ENCODE measurements around the gene MRAS. TPM values are rescaled to one million over a fixed set of nuclear protein-coding genes. Genes with fewer than 3 reads are reported as not detected.
"Not testable (repeated sequence)": the region's sequence is repeated elsewhere in the genome, so short reads cannot be mapped to it uniquely, and the experiment has no call there.

Gene MRAS
- total RNA-seq, 4 donors from 2014 or later, result 35.6 to 59.2 (median 45.8) TPM

GRCh38 chr3:138451595-138452162, 103.3 kb downstream of the MRAS start:
- Histone ChIP-seq H3K27me3 (no peaks in the 10 kb centered on the region), H3K4me3 (no peak overlapping the region), H3K9me3 (no peaks in the 10 kb centered on the region), H3K36me3 (no peaks in the 10 kb centered on the region), H3K4me1 (no peaks in the 10 kb centered on the region), H3K27ac (replicated peaks in 1 of 4) (no peak overlapping the region)
- 89% methylated on average over 43 of the region's 43 CpGs for WGBS
- intact Hi-C loops (cut with DNase I), result no loop called here
- DNase-seq (ENCODE audit: extremely low spot score), result no peak
- TF ChIP-seq POLR2A (IDR thresholded peaks at IDR 0.05; ENCODE audit: low read depth) (no peak), CTCF (IDR thresholded peaks at IDR 0.05) (no peak)

GRCh38 chr3:138452436-138452835, 104.1 kb downstream of the MRAS start:
- intact Hi-C loops (cut with DNase I), result no loop called here
- Histone ChIP-seq H3K9me3 (no peaks in the 10 kb centered on the region), H3K27ac (replicated peaks in 1 of 4) (no peak overlapping the region), H3K4me1 (no peaks in the 10 kb centered on the region), H3K4me3 (no peak overlapping the region), H3K27me3 (no peaks in the 10 kb centered on the region), H3K36me3 (no peaks in the 10 kb centered on the region)
- DNase-seq (ENCODE audit: extremely low spot score), result no peak
- WGBS, result 51% methylated on average over 2 of the region's 6 CpGs
- no peak for TF ChIP-seq POLR2A (IDR thresholded peaks at IDR 0.05; ENCODE audit: low read depth)
- no peak for TF ChIP-seq EP300 (IDR thresholded peaks at IDR 0.05)
- TF ChIP-seq POLR2AphosphoS5 (IDR thresholded peaks at IDR 0.05), result no peak
- TF ChIP-seq CTCF (IDR thresholded peaks at IDR 0.05), result no peak

- H3K27me3 ChIP-seq; H3K9me3 ChIP-seq; DNase-seq (ENCODE audit: extremely low spot score); H3K36me3 ChIP-seq; H3K27ac ChIP-seq (replicated peaks in 1 of 4); intact Hi-C loops (cut with DNase I); H3K4me1 ChIP-seq; H3K4me3 ChIP-seq: not testable (repeated sequence)
- 88% methylated on average over 8 of the region's 8 CpGs for WGBS
These were observed 105.6 kb downstream of the MRAS start for GRCh38 chr3:138453940-138454339.

Other genes with a start within 250 kb of the MRAS start
- gene DZIP1L, start 233.0 kb upstream of the MRAS start, total RNA-seq, result 10 to 100 TPM; 10.3 to 15.8 (median 12.6) TPM
- gene A4GNT, start 216.2 kb upstream of the MRAS start, total RNA-seq, result not detected
- gene DBR1, start 173.7 kb upstream of the MRAS start, total RNA-seq, result 10 to 100 TPM; 10.4 to 12.7 (median 11.7) TPM
- 10 to 100 TPM; 79.3 to 93.0 (median 84.9) TPM for gene ARMC8, start 161.3 kb upstream of the MRAS start, total RNA-seq
- under 1 TPM in 1 of 4 donors, not detected in 3; 0.40 TPM for gene NME9, start 18.7 kb upstream of the MRAS start, total RNA-seq
- 1 to 10 TPM in 1 of 4 donors, under 1 TPM in 2, not detected in 1; 0.45 to 1.1 (median 0.83) TPM for gene ESYT3, start 86.0 kb downstream of the MRAS start, total RNA-seq
- 10 to 100 TPM; 25.5 to 54.4 (median 39.0) TPM for gene CEP70, start 245.7 kb downstream of the MRAS start, total RNA-seq

Data from esophagus muscularis mucosa (tissue), 4 donors.